SU-DHL-6 (cell line): ENCODE measurements around the gene JAK1.

Experiments
- H2AFZ ChIP-seq: fragments of 200-600 bp; sonication (generic); 2 replicates; pipeline ENCODE4 v1.6.1; 2014; ENCODE audit warnings: low read depth, mild to moderate bottlenecking, moderate library complexity, mixed read lengths, antibody characterized with exemption, low read length; ENCODE audit not compliant: severe bottlenecking
- H3F3A ChIP-seq: fragments of 200-600 bp; shearing (Covaris generic); 2 replicates; pipeline ENCODE4 v1.6.0; 2016; ENCODE audit warnings: antibody characterized with exemption, mild to moderate bottlenecking; ENCODE audit not compliant: insufficient read depth
- H3K27ac ChIP-seq: fragments of 200-600 bp; sonication (generic); 2 replicates; pipeline ENCODE4 v1.5.1; 2016; ENCODE audit warnings: low read depth, mild to moderate bottlenecking, low read length, moderate library complexity, mixed read lengths
- H3K27me3 ChIP-seq: fragments of 200-600 bp; sonication (generic), shearing (Covaris generic); 2 replicates; pipeline ENCODE4 v1.6.0; 2014; ENCODE audit warnings: mild to moderate bottlenecking, low read length
- H3K36me3 ChIP-seq: fragments of 200-600 bp; sonication (generic); 2 replicates; pipeline ENCODE4 v1.6.1; 2014; ENCODE audit warnings: mild to moderate bottlenecking, low read length, mixed read lengths
- H3K4me2 ChIP-seq: fragments of 300-600, 200-600 bp; shearing (Covaris generic), sonication (generic); 2 replicates; pipeline ENCODE4 v1.6.0; 2014; ENCODE audit warnings: low read length, low read depth, mild to moderate bottlenecking; ENCODE audit not compliant: poor library complexity, severe bottlenecking
- H3K4me3 ChIP-seq: fragments of 200-600 bp; sonication (generic); 2 replicates; pipeline ENCODE4 v1.5.1; 2014; ENCODE audit warnings: antibody characterized with exemption, low read length, mild to moderate bottlenecking, mixed read lengths; ENCODE audit not compliant: insufficient read depth, poor library complexity, severe bottlenecking
- H3K79me2 ChIP-seq: fragments of 200-600 bp; sonication (generic); 2 replicates; pipeline ENCODE4 v1.6.1; 2014; ENCODE audit warnings: mild to moderate bottlenecking, low read length, moderate library complexity; ENCODE audit not compliant: insufficient read depth
- H3K9ac ChIP-seq: fragments of 200-600 bp; sonication (generic); 2 replicates; pipeline ENCODE4 v1.7.0; 2014; ENCODE audit warnings: mild to moderate bottlenecking, low read length
- H3K9me2 ChIP-seq: fragments of 200-600 bp; sonication (generic); replicated peaks from 2 replicates; pipeline ENCODE4 v1.6.1; 2014; ENCODE audit warnings: low read length; ENCODE audit not compliant: insufficient read depth
- H3K9me3 ChIP-seq: fragments of 200-600 bp; sonication (generic); 2 replicates; pipeline ENCODE4 v1.6.1; 2014; ENCODE audit warnings: low read length, mixed read lengths; ENCODE audit not compliant: insufficient read depth
- H4K20me1 ChIP-seq: fragments of 200-600 bp; sonication (generic); 2 replicates; pipeline ENCODE4 v1.6.1; 2014; ENCODE audit warnings: low read depth, mild to moderate bottlenecking, antibody characterized with exemption, low read length, moderate library complexity, mixed read lengths
- EZH2phosphoT487 ChIP-seq: fragments of 200-600 bp; sonication (generic), shearing (Covaris generic); conservative IDR thresholded peaks from 2 replicates; pipeline ENCODE4 v1.6.1; 2018; ENCODE audit warnings: mild to moderate bottlenecking, antibody characterized with exemption, low read length, moderate library complexity, mixed read lengths
- TF ChIP-seq, protein P1 (sequence below): fragments of 200-600 bp; sonication (generic); IDR thresholded peaks from one replicate; pipeline ENCODE4 v1.5.1; 2017; ENCODE audit warnings: antibody characterized with exemption, mild to moderate bottlenecking, low read length, moderate library complexity; ENCODE audit not compliant: insufficient read depth, poor library complexity, severe bottlenecking

Gene JAK1

DNA sequence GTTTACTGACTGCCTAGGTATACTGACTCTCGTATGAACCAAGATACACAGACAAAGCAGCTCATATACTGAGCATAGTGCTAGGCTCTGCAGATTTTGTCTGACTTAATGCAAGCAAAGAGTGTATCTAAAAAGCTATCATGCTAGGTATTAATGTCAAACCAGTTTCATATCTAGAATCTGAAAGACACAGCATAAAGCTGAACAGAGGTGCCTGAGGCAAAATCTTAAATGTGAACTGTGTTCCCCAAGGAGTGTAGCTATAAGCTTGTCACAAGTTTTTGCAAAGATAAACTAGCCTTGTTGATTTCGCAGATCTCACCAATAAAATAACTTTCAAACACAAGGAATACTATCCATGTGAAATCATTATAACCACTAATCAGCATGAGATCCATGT is 18.1 kb downstream of the JAK1 start:
- no peak overlapping the region for H3K4me2 ChIP-seq
- no peak overlapping the region for H3K27ac ChIP-seq
- H3K27me3 ChIP-seq, result no peaks in the 10 kb centered on the region
- H3F3A ChIP-seq, result no peaks in the 10 kb centered on the region
- H3K9me2 ChIP-seq, result no peaks in the 10 kb centered on the region
- no peaks in the 10 kb centered on the region for H3K36me3 ChIP-seq
- peaks cover 35% of the 10 kb centered on the region for H4K20me1 ChIP-seq
- H3K9ac ChIP-seq, result no peak overlapping the region
- peaks cover 12% of the 10 kb centered on the region; the same call in 1 of the 2 replicates for H3K79me2 ChIP-seq
- no peak overlapping the region for H2AFZ ChIP-seq
- H3K4me3 ChIP-seq, result no peak overlapping the region
- no peaks in the 10 kb centered on the region for H3K9me3 ChIP-seq
- no peak for TF ChIP-seq EZH2phosphoT487
- TF ChIP-seq, protein P1, sequence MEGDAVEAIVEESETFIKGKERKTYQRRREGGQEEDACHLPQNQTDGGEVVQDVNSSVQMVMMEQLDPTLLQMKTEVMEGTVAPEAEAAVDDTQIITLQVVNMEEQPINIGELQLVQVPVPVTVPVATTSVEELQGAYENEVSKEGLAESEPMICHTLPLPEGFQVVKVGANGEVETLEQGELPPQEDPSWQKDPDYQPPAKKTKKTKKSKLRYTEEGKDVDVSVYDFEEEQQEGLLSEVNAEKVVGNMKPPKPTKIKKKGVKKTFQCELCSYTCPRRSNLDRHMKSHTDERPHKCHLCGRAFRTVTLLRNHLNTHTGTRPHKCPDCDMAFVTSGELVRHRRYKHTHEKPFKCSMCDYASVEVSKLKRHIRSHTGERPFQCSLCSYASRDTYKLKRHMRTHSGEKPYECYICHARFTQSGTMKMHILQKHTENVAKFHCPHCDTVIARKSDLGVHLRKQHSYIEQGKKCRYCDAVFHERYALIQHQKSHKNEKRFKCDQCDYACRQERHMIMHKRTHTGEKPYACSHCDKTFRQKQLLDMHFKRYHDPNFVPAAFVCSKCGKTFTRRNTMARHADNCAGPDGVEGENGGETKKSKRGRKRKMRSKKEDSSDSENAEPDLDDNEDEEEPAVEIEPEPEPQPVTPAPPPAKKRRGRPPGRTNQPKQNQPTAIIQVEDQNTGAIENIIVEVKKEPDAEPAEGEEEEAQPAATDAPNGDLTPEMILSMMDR, result no peak

GRCh38 chr1:64946916-64947315 is 19.4 kb downstream of the JAK1 start:
- Histone ChIP-seq H3K79me2 (peaks cover 12% of the 10 kb centered on the region; the same call in 1 of the 2 replicates), H3K27ac (no peak overlapping the region), H3K9me2 (no peaks in the 10 kb centered on the region), H3K4me2 (no peak overlapping the region), H3K4me3 (no peak overlapping the region), H3K36me3 (no peaks in the 10 kb centered on the region), H3K9ac (no peak overlapping the region), H3F3A (no peaks in the 10 kb centered on the region), H3K9me3 (no peaks in the 10 kb centered on the region), H4K20me1 (peaks cover 40% of the 10 kb centered on the region), H3K27me3 (no peaks in the 10 kb centered on the region), H2AFZ (no peak overlapping the region)
- TF ChIP-seq, protein P1, result no peak
- no peak for TF ChIP-seq EZH2phosphoT487

GRCh38 chr1:64944913-64945312 is 21.4 kb downstream of the JAK1 start:
- no peak overlapping the region for H3K4me2 ChIP-seq
- peaks cover 43% of the 10 kb centered on the region; the same call in 1 of the 2 replicates for H4K20me1 ChIP-seq
- no peak overlapping the region for H3K27ac ChIP-seq
- no peak overlapping the region for H2AFZ ChIP-seq
- H3K27me3 ChIP-seq, result no peaks in the 10 kb centered on the region
- H3K9ac ChIP-seq, result no peak overlapping the region
- H3K4me3 ChIP-seq, result no peak overlapping the region
- no peaks in the 10 kb centered on the region for H3F3A ChIP-seq
- H3K79me2 ChIP-seq, result peaks cover 12% of the 10 kb centered on the region; the same call in 1 of the 2 replicates
- H3K36me3 ChIP-seq, result no peaks in the 10 kb centered on the region
- TF ChIP-seq, protein P1, result no peak
- no peak for TF ChIP-seq EZH2phosphoT487
- no peaks in the 10 kb centered on the region for H3K9me2 ChIP-seq
- no peaks in the 10 kb centered on the region for H3K9me3 ChIP-seq
